Gastrocnemius medialis (tissue), 4 donors: ENCODE data around the gene PLXNC1. TPM values are rescaled to one million over a fixed set of nuclear protein-coding genes. Genes with fewer than 3 reads are reported as not detected.

Experiments used
- ATAC-seq, 2 donors: fragments of 150-250 bp; one replicate each; pipeline ENCODE4 v1.9.1; 2016
- DNase-seq, 2 donors: peaks; one replicate each; pipeline ENCODE4 v3.0.0-alpha.2; 2019
- H3K27ac ChIP-seq, 4 donors: fragments of 200-600 bp; sonication (generic); 1 replicate in 1 of 4; 2 replicates in 3 of 4; pipeline ENCODE4 v1.5.1; 2016 to 2018; ENCODE audit warnings: mild to moderate bottlenecking in 2 of 4, moderate library complexity in 1 of 4
- H3K27me3 ChIP-seq, 3 donors: fragments of 200-600 bp; sonication (generic) in 2 of 3; 1 replicate in 1 of 3; 2 replicates in 2 of 3; pipeline versions ENCODE4 v1.5.1 to v1.6.0; 2016 to 2019; ENCODE audit warnings: mild to moderate bottlenecking in 1 of 3, moderate library complexity in 1 of 3
- H3K36me3 ChIP-seq, 2 donors: fragments of 200-600 bp; sonication (generic) in 1 of 2; one replicate each; pipeline ENCODE4 v1.5.1; 2017 to 2018
- H3K4me1 ChIP-seq, 2 donors: fragments of 200-600 bp; sonication (generic) in 1 of 2; one replicate each; pipeline ENCODE4 v1.5.1; 2016 to 2017; ENCODE audit warnings: mild to moderate bottlenecking in 2 of 2
- H3K4me3 ChIP-seq, 4 donors: fragments of 200-600 bp; sonication (generic) in 3 of 4; 1 replicate in 1 of 4; 2 replicates in 3 of 4; pipeline ENCODE4 v1.5.1; 2016 to 2019; ENCODE audit warnings: mild to moderate bottlenecking in 2 of 4
- H3K9me3 ChIP-seq, 3 donors: fragments of 200-600 bp; sonication (generic) in 2 of 3; 1 replicate in 1 of 3; 2 replicates in 2 of 3; pipeline ENCODE4 v1.5.1; 2016 to 2019
- POLR2A ChIP-seq, 2 donors: fragments of 450-650 bp; IDR thresholded peaks; one replicate each; pipeline ENCODE4 v1.6.1; 2017; ENCODE audit warnings: antibody characterized with exemption in 2 of 2, mild to moderate bottlenecking in 2 of 2, moderate library complexity in 2 of 2
- in situ Hi-C, 4 donors: fragments of 200-750 bp; cut with MboI; loops; one replicate each; pipeline versions ENCODE4 v1.15.0 to v1.8.0; 2017; ENCODE audit warnings: low sequenced_read_pairs in 4 of 4
- intact Hi-C: fragments of 100-400 bp; cut with DNase I; formaldehyde crosslinking; loops from one replicate; pipeline ENCODE4 v1.15.1; 2023; ENCODE audit warnings: low total_unique reads
- total RNA-seq, 4 donors: library from RNA; depleted of rRNA; stranded (reverse); fragments of >200 nt; gene quantifications; one replicate each; pipeline versions ENCODE4 v1.1.0 to v1.2.3, GENCODE V29; 2016
- TF ChIP-seq, protein P1 (sequence below), 5 experiments: fragments of 450-650 bp in 3 of 5; fragments of 200-600 bp in 2 of 5; sonication (generic) in 2 of 5; IDR thresholded peaks in 4 of 5; conservative IDR thresholded peaks in 1 of 5; 1 replicate in 4 of 5; 2 replicates in 1 of 5; pipeline ENCODE4 v1.5.1; 2016 to 2019; ENCODE audit warnings: antibody characterized with exemption in 5 of 5, mild to moderate bottlenecking in 3 of 5, moderate library complexity in 3 of 5

Gene PLXNC1
- total RNA-seq, 4 donors from 2014 or later: 0.62 to 2.2 (median 1.2) TPM

DNA sequence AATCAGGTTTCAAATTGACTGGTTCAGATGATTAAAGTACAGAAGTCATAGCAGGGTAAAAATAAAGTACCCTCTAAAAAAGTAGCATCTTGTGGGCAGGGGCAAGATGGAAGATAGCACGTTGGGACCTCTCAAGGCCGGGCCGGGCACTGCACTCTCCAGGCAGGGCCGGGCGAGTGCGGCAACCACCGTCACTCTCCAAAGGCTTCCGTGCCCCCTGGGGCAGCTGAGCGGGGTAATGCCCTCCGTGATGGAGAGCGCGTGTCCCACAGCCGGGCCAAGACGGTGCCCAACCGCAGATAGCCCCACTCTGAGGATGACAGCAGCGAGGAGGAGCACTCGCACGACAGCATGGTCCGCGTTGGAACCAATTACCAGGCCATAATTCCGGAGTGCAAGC, 8.6 kb upstream of the PLXNC1 start:
- Histone ChIP-seq H3K4me1 (no peaks in the 10 kb centered on the region), H3K27me3 (no peaks in the 10 kb centered on the region), H3K27ac (no peak overlapping the region), H3K4me3 (no peak overlapping the region), H3K9me3 (no peaks in the 10 kb centered on the region), H3K36me3 (no peaks in the 10 kb centered on the region)
- no peak for TF ChIP-seq POLR2A (IDR thresholded peaks at IDR 0.05)
- TF ChIP-seq, protein P1, sequence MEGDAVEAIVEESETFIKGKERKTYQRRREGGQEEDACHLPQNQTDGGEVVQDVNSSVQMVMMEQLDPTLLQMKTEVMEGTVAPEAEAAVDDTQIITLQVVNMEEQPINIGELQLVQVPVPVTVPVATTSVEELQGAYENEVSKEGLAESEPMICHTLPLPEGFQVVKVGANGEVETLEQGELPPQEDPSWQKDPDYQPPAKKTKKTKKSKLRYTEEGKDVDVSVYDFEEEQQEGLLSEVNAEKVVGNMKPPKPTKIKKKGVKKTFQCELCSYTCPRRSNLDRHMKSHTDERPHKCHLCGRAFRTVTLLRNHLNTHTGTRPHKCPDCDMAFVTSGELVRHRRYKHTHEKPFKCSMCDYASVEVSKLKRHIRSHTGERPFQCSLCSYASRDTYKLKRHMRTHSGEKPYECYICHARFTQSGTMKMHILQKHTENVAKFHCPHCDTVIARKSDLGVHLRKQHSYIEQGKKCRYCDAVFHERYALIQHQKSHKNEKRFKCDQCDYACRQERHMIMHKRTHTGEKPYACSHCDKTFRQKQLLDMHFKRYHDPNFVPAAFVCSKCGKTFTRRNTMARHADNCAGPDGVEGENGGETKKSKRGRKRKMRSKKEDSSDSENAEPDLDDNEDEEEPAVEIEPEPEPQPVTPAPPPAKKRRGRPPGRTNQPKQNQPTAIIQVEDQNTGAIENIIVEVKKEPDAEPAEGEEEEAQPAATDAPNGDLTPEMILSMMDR (IDR thresholded peaks at IDR 0.05 in 4 of 5, conservative IDR thresholded peaks at IDR 0.05 in 1 of 5): no peak
- DNase-seq: no peak
- no peak for ATAC-seq
- in situ Hi-C loops: loop anchor here (5.0 to 25.0 kb wide), 5 partner anchors 295 to 622 kb away; no protein-coding TSS in a partner anchor
- intact Hi-C loops: no loop called here

DNA sequence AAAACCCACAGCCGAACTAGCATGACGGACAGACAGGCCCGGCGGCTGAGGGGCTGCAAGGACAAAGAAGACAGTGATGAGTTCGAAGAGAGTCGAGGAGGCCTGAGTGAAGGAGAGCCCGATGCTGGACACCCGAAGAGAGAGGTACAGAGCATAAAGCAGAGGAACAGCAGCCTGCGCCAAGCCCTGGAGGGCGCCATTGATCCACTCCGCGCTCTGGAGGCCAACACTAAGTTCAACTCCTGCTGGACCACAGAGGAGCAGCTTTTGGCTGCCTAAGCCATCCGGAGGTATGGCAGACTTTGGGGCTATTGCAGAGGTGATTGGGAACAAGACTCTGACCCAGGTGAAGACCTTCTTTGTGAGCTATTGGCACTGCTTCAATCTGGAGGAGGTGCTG, 7.8 kb upstream of the PLXNC1 start:
- ATAC-seq (no peak), DNase-seq (no peak)
- in situ Hi-C loops (loop anchor here (25.0 kb wide), 2 partner anchors 297 to 622 kb away; no protein-coding TSS in a partner anchor), intact Hi-C loops (no loop called here)
- no peaks in the 10 kb centered on the region for H3K9me3 ChIP-seq
- no peaks in the 10 kb centered on the region for H3K27me3 ChIP-seq
- H3K27ac ChIP-seq: no peak overlapping the region
- no peaks in the 10 kb centered on the region for H3K4me1 ChIP-seq
- TF ChIP-seq POLR2A (IDR thresholded peaks at IDR 0.05): no peak
- TF ChIP-seq, protein P1 (IDR thresholded peaks at IDR 0.05 in 4 of 5, conservative IDR thresholded peaks at IDR 0.05 in 1 of 5): no peak
- no peak overlapping the region for H3K4me3 ChIP-seq
- H3K36me3 ChIP-seq: no peaks in the 10 kb centered on the region

DNA sequence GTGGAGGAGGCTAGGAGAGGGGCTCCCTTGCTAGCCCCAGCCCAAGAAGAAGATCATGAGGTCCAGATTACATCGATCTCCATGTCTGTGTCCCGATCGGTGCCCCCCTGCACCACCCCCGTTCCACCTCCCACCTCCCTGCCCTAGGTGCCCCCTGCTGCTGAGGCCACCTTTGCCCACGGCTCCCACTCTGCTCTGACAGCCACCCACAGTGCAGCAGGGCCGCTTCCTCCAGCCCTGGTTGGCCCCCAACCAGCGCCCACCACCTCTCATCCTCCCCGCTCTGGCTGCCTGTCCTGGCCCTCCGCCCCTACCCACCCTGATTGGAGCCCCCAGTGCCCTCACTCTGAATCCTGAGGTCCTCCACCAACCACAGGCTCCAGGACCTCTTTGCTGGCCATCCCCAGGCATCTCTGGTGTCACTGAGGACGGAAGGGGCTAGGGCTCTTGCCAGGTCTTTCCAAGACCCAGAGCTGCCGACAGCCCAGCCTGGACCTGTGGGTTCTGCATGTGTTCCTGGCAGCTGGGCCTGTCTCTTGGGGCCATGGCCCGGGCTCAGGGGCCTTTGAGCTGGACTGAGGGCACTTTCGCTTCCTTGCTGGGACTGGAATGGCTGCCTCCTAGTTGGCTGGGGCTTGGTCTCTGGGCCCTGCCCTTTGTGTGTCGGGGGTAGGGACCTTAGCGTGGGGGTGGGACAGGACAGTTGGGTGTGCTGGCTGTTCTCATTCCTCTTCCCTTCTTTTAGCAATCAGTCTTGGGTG, 7.2 kb upstream of the PLXNC1 start:
- no peak for TF ChIP-seq POLR2A (IDR thresholded peaks at IDR 0.05)
- TF ChIP-seq, protein P1 (IDR thresholded peaks at IDR 0.05 in 4 of 5, conservative IDR thresholded peaks at IDR 0.05 in 1 of 5): no peak
- intact Hi-C loops: no loop called here
- DNase-seq: no peak
- in situ Hi-C loops: loop anchor here (25.0 kb wide), 2 partner anchors 296 to 621 kb away; no protein-coding TSS in a partner anchor
- peaks cover 0 to 3% (median 0%) of the 10 kb centered on the region in 3 donors for H3K27me3 ChIP-seq
- H3K27ac ChIP-seq: no peak overlapping the region
- H3K9me3 ChIP-seq: no peaks in the 10 kb centered on the region
- ATAC-seq: no peak
- no peak overlapping the region for H3K4me3 ChIP-seq
- no peaks in the 10 kb centered on the region for H3K4me1 ChIP-seq
- no peaks in the 10 kb centered on the region for H3K36me3 ChIP-seq

DNA sequence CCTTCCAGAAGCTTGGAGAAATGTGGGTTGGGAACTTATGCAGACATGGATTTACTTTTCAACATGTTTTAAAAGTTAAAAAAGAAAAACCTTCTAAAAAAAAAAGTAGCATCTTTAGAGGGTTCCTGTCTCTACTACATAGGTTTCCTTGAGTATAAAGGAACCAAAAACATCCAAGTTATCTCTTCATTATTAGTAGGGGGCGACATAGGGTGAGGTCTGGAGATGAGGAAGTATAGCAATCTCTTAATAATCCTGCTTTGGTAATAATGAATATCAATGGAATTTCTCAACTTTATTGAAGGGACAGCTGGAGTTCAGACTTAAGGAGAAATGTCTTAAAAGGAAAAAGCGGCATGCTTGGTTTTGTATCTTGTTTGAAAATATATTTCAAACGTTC, 6.5 kb upstream of the PLXNC1 start:
- Histone ChIP-seq H3K9me3 (no peaks in the 10 kb centered on the region), H3K4me1 (no peaks in the 10 kb centered on the region), H3K27me3 (peaks cover 2 to 7% (median 4%) of the 10 kb centered on the region in 3 donors), H3K4me3 (no peak overlapping the region), H3K36me3 (no peaks in the 10 kb centered on the region), H3K27ac (no peak overlapping the region)
- in situ Hi-C loops (loop anchor here (25.0 kb wide), 2 partner anchors 295 to 620 kb away; no protein-coding TSS in a partner anchor), intact Hi-C loops (no loop called here)
- DNase-seq (no peak), ATAC-seq (no peak)
- TF ChIP-seq, protein P1 (IDR thresholded peaks at IDR 0.05 in 4 of 5, conservative IDR thresholded peaks at IDR 0.05 in 1 of 5): no peak
- TF ChIP-seq POLR2A (IDR thresholded peaks at IDR 0.05): no peak
